GM21737 (cell line): Measurements from ENCODE around the gene NBEA.
"Not testable (repeated sequence)": the region's sequence is repeated elsewhere in the genome, so short reads cannot be mapped to it uniquely, and the experiment has no call there.

Source experiments
- ATAC-seq: cut with Tn5 transposase; IDR thresholded peaks from one replicate; pipeline ENCODE4 v1.9.1; 2021; ENCODE audit warnings: mild to moderate bottlenecking, moderate library complexity; ENCODE audit not compliant: unreplicated experiment

NBEA gene

DNA sequence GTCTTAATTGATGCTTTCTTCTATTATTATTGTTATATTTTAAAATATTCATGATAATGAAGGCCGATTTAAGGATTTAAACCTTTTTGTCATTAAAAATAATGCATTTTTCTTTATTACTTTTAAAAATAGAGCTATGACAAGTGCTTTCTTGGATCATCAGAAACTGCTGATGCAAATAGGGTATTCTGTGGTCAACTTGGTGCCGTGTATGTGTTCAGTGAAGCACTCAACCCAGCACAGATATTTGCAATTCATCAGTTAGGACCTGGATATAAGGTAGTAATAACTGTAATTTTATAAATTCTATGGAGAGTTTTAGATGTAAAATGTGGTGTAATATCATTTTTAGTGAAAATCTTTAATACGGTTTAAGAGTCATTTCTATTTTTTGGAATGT is 116.5 kb downstream of the NBEA start:
- ATAC-seq: peak; percentile 86

GRCh38 chr13:35086667-35087066 is 144.6 kb downstream of the NBEA start:
- ATAC-seq: no peak

- ATAC-seq: no peak
These were observed 150.2 kb downstream of the NBEA start for GRCh38 chr13:35092251-35092650.

- no peak for ATAC-seq
These were observed 150.7 kb downstream of the NBEA start for GRCh38 chr13:35092751-35093150.

- ATAC-seq: no peak
These were observed 151.3 kb downstream of the NBEA start for GRCh38 chr13:35093356-35093755.

DNA sequence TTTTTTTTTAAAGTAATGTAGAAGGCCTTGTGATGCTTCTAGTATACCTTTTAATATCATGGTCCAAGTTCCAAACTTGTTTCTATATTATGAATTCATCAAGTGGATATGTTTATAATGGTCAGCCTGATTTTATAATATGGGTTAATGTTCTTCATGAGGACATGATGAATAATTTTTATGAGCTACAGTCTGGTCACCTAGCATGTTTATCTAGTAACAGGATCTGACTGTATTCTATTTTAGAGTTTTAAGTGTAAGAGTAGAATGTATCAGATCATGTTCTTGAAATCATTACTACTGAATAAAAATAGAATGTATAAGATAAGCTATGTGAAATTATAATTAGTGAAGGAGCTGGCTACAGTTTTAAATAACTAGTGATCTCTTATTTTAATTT is 164.7 kb downstream of the NBEA start:
- ATAC-seq: not testable (repeated sequence)

DNA sequence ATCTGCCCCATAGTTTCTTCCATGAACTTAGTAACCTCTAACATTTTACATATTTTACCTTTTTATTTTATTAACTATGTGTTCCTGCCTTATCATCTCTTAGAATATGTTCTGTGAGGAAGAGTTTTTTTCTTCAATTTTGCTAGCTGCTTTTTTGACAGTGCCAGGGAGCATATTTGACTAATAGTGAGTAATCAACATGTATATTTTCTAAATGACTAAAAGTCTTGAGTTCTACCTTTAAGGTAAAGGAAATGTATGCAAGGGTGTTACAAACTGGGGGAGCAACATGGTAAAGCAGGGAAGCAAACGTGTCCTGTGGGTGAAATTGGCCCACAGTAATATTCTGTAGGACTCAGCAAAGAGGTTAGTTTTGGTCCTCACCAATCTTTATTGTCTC is 165.5 kb downstream of the NBEA start:
- no peak for ATAC-seq

- not testable (repeated sequence) for ATAC-seq
These were observed 171.5 kb downstream of the NBEA start for GRCh38 chr13:35113612-35114011.

- no peak for ATAC-seq
These were observed 185.4 kb downstream of the NBEA start for GRCh38 chr13:35127466-35127865.

DNA sequence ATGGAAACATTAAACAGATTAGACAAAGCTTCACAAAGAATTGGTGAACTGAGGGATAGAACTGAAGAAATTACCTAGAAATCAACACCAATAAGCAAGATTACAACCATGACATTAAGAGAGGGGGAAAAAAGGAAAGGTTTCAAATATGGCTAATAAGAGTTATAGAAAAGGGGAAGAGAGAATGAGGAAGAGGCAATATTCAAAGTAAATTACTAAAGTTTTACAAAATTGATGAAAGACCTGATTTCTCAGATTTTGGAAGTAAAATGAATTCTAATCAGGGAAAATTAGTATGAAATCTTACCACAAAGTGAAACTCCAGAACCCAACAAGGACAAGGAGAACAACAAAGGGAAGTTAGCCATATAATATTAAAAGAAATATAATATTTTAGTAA is 187.4 kb downstream of the NBEA start:
- no peak for ATAC-seq

DNA sequence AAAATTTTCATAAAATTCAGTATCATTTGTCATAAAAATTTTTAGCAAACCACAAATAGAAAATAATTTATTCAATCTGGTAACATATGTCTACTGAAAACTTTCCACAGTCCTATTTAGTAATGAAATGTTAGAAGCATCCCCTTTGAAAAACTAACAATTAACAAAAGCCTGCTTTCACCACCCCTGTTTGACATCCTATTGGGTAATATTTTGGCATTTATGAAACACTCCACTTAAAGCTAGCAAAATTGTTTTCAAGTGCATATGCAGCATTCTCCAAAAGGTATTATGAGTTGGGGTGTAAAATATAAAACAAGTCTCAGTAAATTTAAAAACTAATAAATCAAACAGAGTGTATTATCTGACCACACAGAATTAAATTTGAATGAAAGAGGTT is 189.4 kb downstream of the NBEA start:
- ATAC-seq: no peak

- no peak for ATAC-seq
These were observed 194.5 kb downstream of the NBEA start for GRCh38 chr13:35136585-35136984.

- ATAC-seq: no peak
These were observed 197.5 kb downstream of the NBEA start for GRCh38 chr13:35139591-35139990.

DNA sequence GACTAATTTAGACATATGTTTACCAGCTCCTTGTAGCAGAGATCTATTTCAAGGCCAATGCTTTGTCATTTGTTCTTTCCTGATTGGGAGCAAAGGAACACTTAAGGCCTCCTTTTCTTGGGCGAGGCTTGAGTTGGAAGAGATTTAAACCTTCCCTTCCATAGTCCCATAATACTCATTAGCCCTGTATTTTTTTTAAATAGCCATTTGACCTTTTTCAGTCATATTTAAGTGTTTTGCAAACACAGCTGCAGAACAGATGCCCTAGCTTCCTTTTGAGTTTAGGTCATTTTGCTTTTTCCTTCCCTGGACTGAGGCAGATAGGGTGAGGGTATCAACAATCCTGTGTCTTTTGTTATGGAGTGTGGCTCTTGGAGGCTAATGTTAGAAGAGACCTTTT is 198.3 kb downstream of the NBEA start:
- ATAC-seq: no peak

- no peak for ATAC-seq
These were observed 198.8 kb downstream of the NBEA start for GRCh38 chr13:35140831-35141230.

DNA sequence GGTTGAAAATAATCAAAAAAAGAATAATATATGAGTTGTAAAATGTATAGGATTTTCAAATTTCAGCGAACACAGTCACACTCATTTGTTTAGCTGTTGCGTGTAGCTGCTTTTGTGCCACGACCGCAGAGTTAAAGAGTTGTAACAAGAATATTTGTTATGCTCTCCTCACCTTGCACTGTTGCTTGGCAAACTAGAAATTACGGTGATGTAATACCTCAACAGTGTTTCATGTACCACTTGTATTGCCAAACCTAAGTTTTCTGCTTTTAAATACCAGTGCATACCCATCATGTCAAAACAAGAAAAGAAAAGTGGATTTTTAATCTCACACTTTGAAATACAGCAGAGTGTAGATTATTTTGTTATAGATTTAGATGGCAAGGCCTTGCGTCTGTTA is 201.1 kb downstream of the NBEA start:
- ATAC-seq: no peak

- no peak for ATAC-seq
These were observed 202.3 kb downstream of the NBEA start for GRCh38 chr13:35144166-35144890.

DNA sequence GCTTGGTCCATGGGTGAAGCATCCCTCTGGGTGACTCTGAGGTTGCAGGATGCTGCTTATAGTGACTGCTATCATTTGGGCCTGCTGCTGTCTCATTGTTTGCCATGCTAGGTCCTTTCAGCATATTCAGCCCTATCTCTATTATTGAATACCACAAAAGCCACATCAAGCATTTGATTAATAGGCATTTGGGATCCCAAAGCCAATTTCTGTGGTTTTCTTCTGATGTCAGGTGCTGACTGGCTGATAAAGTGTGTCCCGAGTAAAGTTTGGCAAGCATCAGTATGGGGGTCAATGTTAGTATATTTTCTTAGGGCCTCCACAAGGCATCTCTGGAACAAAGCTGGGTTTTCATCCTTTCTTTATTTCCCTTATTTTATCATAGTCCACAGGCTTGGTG is 204.6 kb downstream of the NBEA start:
- ATAC-seq: no peak

- no peak for ATAC-seq
These were observed 215.2 kb downstream of the NBEA start for GRCh38 chr13:35157143-35157755.

DNA sequence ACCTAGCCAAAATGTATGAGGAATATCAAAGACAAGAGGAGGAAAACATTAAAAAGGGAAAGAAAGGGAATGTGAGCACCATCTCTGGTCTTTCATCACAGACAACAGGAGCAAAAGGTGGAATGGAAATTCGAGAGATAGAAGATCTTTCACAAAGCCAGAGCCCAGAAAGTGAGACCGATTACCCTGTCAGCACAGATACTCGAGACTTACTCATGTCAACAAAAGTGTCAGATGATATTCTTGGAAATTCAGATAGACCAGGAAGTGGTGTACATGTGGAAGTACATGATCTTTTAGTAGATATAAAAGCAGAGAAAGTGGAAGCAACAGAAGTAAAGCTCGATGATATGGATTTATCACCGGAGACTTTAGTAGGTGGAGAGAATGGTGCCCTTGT is 217.0 kb downstream of the NBEA start:
- ATAC-seq: no peak

GRCh38 chr13:35160896-35161295 is 218.8 kb downstream of the NBEA start:
- no peak for ATAC-seq

DNA sequence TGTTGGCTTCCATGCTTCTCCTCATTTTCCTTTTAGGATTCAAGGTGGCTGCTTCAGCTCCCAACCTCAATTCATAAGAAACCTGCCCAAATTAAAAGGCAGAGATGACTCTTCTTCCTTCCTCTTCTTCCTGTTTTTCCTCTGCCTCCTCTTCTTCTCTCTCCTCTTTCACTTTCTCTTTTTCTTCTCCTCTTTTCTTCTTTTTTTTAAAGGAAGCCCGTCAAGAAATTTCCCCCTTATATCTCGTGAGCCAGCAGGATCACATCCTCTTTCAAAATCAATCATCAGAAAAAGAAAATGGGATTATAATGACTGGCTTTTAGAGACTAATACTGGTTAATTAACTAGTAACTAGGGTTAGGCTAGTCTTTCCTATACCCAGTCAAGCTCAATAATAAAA is 220.3 kb downstream of the NBEA start:
- ATAC-seq: no peak

DNA sequence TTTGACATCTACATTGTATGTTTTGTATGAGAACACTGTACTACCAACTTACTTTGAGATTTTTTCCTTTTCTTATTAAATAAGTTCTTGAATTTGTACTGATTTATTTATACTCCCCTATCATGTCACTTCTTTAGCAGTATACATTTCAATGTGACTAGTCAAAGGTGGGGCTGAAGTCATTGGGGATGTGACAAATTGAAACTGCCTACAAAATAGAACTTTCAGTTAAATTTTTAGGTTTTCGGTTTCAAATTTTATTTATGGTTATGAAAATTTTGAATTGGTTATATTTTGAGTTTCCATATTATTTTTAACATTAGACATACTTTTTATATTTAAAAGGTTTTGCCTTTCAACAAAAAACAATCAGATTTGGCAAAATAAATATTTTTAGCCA is 221.6 kb downstream of the NBEA start:
- no peak for ATAC-seq
